Neural cell (in vitro differentiated cells): ENCODE data around the gene LDLRAD4. TPM values are rescaled to one million over a fixed set of nuclear protein-coding genes. Genes with fewer than 3 reads are reported as not detected.

Source experiments
- H2AFZ ChIP-seq: fragments of 200-600, 300-800 bp; sonication (generic), shearing (Covaris generic); 2 replicates; pipeline ENCODE4 v1.6.0; 2014; ENCODE audit warnings: low read depth, mild to moderate bottlenecking, antibody characterized with exemption, low read length, moderate library complexity
- H3F3A ChIP-seq: fragments of 200-600 bp; shearing (Covaris generic); 2 replicates; pipeline ENCODE4 v1.6.1; 2016; ENCODE audit warnings: mild to moderate bottlenecking, moderate library complexity, mixed read lengths, antibody characterized with exemption, low read length; ENCODE audit not compliant: insufficient read depth, poor library complexity, severe bottlenecking
- H3K27ac ChIP-seq: fragments of 200-600, 300-800 bp; sonication (generic), shearing (Covaris generic); 2 replicates; pipeline ENCODE4 v1.5.1; 2014; ENCODE audit warnings: mild to moderate bottlenecking, low read length, moderate library complexity
- H3K27me3 ChIP-seq: fragments of 300-800, 200-600 bp; sonication (generic), shearing (Covaris generic); 2 replicates; pipeline ENCODE4 v1.6.0; 2014; ENCODE audit warnings: mild to moderate bottlenecking, low read depth, low read length, moderate library complexity; ENCODE audit not compliant: insufficient read depth
- H3K36me3 ChIP-seq: fragments of 300-800, 200-600 bp; sonication (generic), shearing (Covaris generic); 2 replicates; pipeline ENCODE4 v1.5.1; 2014; ENCODE audit warnings: mild to moderate bottlenecking, antibody characterized with exemption, low read length, moderate library complexity; ENCODE audit not compliant: insufficient read depth
- H3K4me2 ChIP-seq: fragments of 300-800, 200-600 bp; sonication (generic), shearing (Covaris generic); 2 replicates; pipeline ENCODE4 v1.6.0; 2014; ENCODE audit warnings: mild to moderate bottlenecking, low read length
- H3K4me3 ChIP-seq: fragments of 300-800, 200-600 bp; sonication (generic), shearing (Covaris generic); 2 replicates; pipeline ENCODE4 v1.5.1; 2014; ENCODE audit warnings: mild to moderate bottlenecking, low read length, moderate library complexity
- H3K79me2 ChIP-seq: fragments of 200-600 bp; shearing (Covaris generic); replicated peaks from 2 replicates; pipeline ENCODE4 v1.6.0; 2014; ENCODE audit warnings: mild to moderate bottlenecking, low read length, moderate library complexity; ENCODE audit not compliant: insufficient read depth
- H3K9ac ChIP-seq: fragments of 300-800, 200-600 bp; sonication (generic), shearing (Covaris generic); 2 replicates; pipeline ENCODE4 v1.6.1; 2016; ENCODE audit warnings: mild to moderate bottlenecking, low read length, mixed read lengths
- H3K9me2 ChIP-seq: fragments of 200-600 bp; shearing (Covaris generic); 2 replicates; pipeline ENCODE4 v1.6.1; 2016; ENCODE audit warnings: mild to moderate bottlenecking, low read length, mixed read lengths; ENCODE audit not compliant: insufficient read depth
- H3K9me3 ChIP-seq: fragments of 200-600, 300-800 bp; sonication (generic), shearing (Covaris generic); 2 replicates; pipeline ENCODE4 v1.6.1; 2016; ENCODE audit warnings: mild to moderate bottlenecking, mixed run types, low read length, moderate library complexity, mixed read lengths
- H4K20me1 ChIP-seq: fragments of 200-600 bp; shearing (Covaris generic); 2 replicates; pipeline ENCODE4 v1.6.1; 2016; ENCODE audit warnings: mild to moderate bottlenecking, mixed run types; ENCODE audit not compliant: insufficient read depth
- CTCF ChIP-seq: fragments of 450-650 bp; IDR thresholded peaks from 2 replicates; pipeline ENCODE4 v1.5.1; 2014; ENCODE audit warnings: antibody characterized with exemption, mild to moderate bottlenecking, moderate library complexity; ENCODE audit not compliant: poor library complexity, severe bottlenecking
- EP300 ChIP-seq: fragments of 450-650 bp; conservative IDR thresholded peaks from 2 replicates; pipeline ENCODE4 v1.6.1; 2014; ENCODE audit warnings: antibody characterized with exemption, mild to moderate bottlenecking, moderate library complexity; ENCODE audit not compliant: poor library complexity, severe bottlenecking
- EZH2 ChIP-seq: fragments of 200-600, 300-800 bp; shearing (Covaris generic), sonication (generic); IDR thresholded peaks from 2 replicates; pipeline ENCODE4 v1.6.1; 2014; ENCODE audit warnings: antibody characterized with exemption, low read length, borderline replicate concordance, mild to moderate bottlenecking; ENCODE audit not compliant: insufficient read depth, poor library complexity, severe bottlenecking
- MXI1 ChIP-seq: fragments of 450-650 bp; conservative IDR thresholded peaks from 2 replicates; pipeline ENCODE4 v1.6.1; 2014; ENCODE audit warnings: antibody characterized with exemption, mild to moderate bottlenecking; ENCODE audit not compliant: poor library complexity, severe bottlenecking
- POLR2AphosphoS5 ChIP-seq: IDR thresholded peaks from 2 replicates; pipeline ENCODE4 v1.6.1; 2012
- RAD21 ChIP-seq: fragments of 450-650 bp; conservative IDR thresholded peaks from 2 replicates; pipeline ENCODE4 v1.6.1; 2014; ENCODE audit warnings: antibody characterized with exemption, mild to moderate bottlenecking, moderate library complexity
- REST ChIP-seq: IDR thresholded peaks from 2 replicates; pipeline ENCODE4 v1.6.1; 2012; ENCODE audit warnings: borderline replicate concordance
- SMC3 ChIP-seq: fragments of 450-650 bp; conservative IDR thresholded peaks from 2 replicates; pipeline ENCODE4 v1.6.1; 2014; ENCODE audit warnings: antibody characterized with exemption, mild to moderate bottlenecking, moderate library complexity; ENCODE audit not compliant: poor library complexity
- TAF1 ChIP-seq: IDR thresholded peaks from 2 replicates; pipeline ENCODE4 v1.6.1; 2012; ENCODE audit warnings: low read depth
- polyA plus RNA-seq: library from polyadenylated mRNA; depleted of rRNA; stranded (reverse); fragments of >200 nt; gene quantifications from 2 replicates; pipeline ENCODE4 v1.2.3, GENCODE V29; 2014

LDLRAD4 gene
- polyA plus RNA-seq, 1 donor from 2014 or later: 3.7 TPM

- no peaks in the 10 kb centered on the region for H3K9me2 ChIP-seq
- no peaks in the 10 kb centered on the region for H4K20me1 ChIP-seq
- no peak for TF ChIP-seq RAD21
- TF ChIP-seq CTCF: no peak
- TF ChIP-seq EZH2: no peak
- TF ChIP-seq TAF1: no peak
- no peak for TF ChIP-seq EP300
- no peak for TF ChIP-seq MXI1
- no peak for TF ChIP-seq SMC3
- TF ChIP-seq POLR2AphosphoS5: no peak
- no peak for TF ChIP-seq REST
- H3K9me3 ChIP-seq: no peaks in the 10 kb centered on the region
- no peaks in the 10 kb centered on the region for H3K79me2 ChIP-seq
- H3K4me3 ChIP-seq: no peak overlapping the region
- H3K4me2 ChIP-seq: no peak overlapping the region
- H3K9ac ChIP-seq: no peak overlapping the region
- no peaks in the 10 kb centered on the region for H3K36me3 ChIP-seq
- no peaks in the 10 kb centered on the region for H3K27me3 ChIP-seq
- H2AFZ ChIP-seq: no peak overlapping the region
- no peaks in the 10 kb centered on the region for H3F3A ChIP-seq
- H3K27ac ChIP-seq: no peak overlapping the region
These were observed 83.5 kb downstream of the LDLRAD4 start for GRCh38 chr18:13302040-13302439.

GRCh38 chr18:13302457-13303225 lies 84.1 kb downstream of the LDLRAD4 start:
- Histone ChIP-seq H3K4me3 (no peak overlapping the region), H3K36me3 (no peaks in the 10 kb centered on the region), H3K9ac (no peak overlapping the region), H4K20me1 (no peaks in the 10 kb centered on the region), H3K27ac (no peak overlapping the region), H3K4me2 (no peak overlapping the region), H3K9me2 (no peaks in the 10 kb centered on the region), H3F3A (no peaks in the 10 kb centered on the region), H3K79me2 (no peaks in the 10 kb centered on the region), H2AFZ (no peak overlapping the region), H3K27me3 (no peaks in the 10 kb centered on the region), H3K9me3 (no peaks in the 10 kb centered on the region)
- TF ChIP-seq REST (no peak), SMC3 (no peak), RAD21 (no peak), EZH2 (no peak), TAF1 (no peak), CTCF (no peak), POLR2AphosphoS5 (no peak), EP300 (no peak), MXI1 (no peak)
